Upper lobe of left lung (tissue), 4 donors: ENCODE data around the gene SHLD1.

Experiments
- CTCF ChIP-seq, 6 experiments: fragments of 450-650 bp in 4 of 6; fragments of 200-600 bp in 2 of 6; sonication (generic) in 2 of 6; IDR thresholded peaks; one replicate each; pipeline ENCODE4 v1.5.1; 2016 to 2019; ENCODE audit warnings: antibody characterized with exemption in 6 of 6
- EP300 ChIP-seq, 4 donors: sonication (generic); formaldehyde crosslinking; IDR thresholded peaks; one replicate each; pipeline ENCODE4 v1.5.1; 2017; ENCODE audit warnings: antibody characterized with exemption in 4 of 4, control low read depth in 2 of 4
- POLR2A ChIP-seq, 4 donors: fragments of 450-650 bp; IDR thresholded peaks; one replicate each; pipeline ENCODE4 v1.5.1; 2016 to 2017; ENCODE audit warnings: antibody characterized with exemption in 4 of 4, mild to moderate bottlenecking in 2 of 4
- POLR2AphosphoS5 ChIP-seq, 2 donors: sonication (generic); formaldehyde crosslinking; IDR thresholded peaks; one replicate each; pipeline ENCODE4 v1.5.1; 2017; ENCODE audit warnings: antibody characterized with exemption in 2 of 2

- TF ChIP-seq POLR2AphosphoS5 (IDR thresholded peaks at IDR 0.05) (no peak), CTCF (IDR thresholded peaks at IDR 0.05) (no peak), POLR2A (IDR thresholded peaks at IDR 0.05) (no peak), EP300 (IDR thresholded peaks at IDR 0.05) (no peak)
These were observed 25.9 kb downstream of the SHLD1 start for GRCh38 chr20:5776077-5776476.
